Gastrocnemius medialis (tissue), 4 donors: ENCODE results near the gene RPS6KA4.

Experiments used
- POLR2A ChIP-seq, 2 donors: fragments of 450-650 bp; IDR thresholded peaks; one replicate each; pipeline ENCODE4 v1.6.1; 2017; ENCODE audit warnings: antibody characterized with exemption in 2 of 2, mild to moderate bottlenecking in 2 of 2, moderate library complexity in 2 of 2
- TF ChIP-seq, protein P1 (sequence below), 5 experiments: fragments of 450-650 bp in 3 of 5; fragments of 200-600 bp in 2 of 5; sonication (generic) in 2 of 5; IDR thresholded peaks in 4 of 5; conservative IDR thresholded peaks in 1 of 5; 1 replicate in 4 of 5; 2 replicates in 1 of 5; pipeline ENCODE4 v1.5.1; 2016 to 2019; ENCODE audit warnings: antibody characterized with exemption in 5 of 5, mild to moderate bottlenecking in 3 of 5, moderate library complexity in 3 of 5

DNA sequence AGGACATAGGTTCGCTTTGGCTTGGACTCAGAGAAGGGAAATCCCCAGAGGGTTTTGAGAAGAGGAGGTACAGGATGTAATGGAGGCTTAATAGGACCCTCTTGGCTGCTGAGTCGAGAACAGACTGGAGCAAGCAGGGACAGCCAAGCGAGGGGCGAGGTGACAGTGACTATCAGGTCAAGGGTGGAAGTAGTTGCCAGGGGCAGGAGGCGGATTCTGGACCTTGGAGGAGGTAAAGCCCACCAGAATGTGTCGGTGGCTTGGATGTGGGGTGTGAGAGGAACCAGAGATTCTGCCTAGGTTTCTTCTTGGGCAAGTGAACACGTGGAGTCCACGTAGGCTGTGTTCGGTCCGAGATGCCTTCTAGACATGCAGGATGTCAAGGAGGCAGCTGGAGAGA is 46.0 kb upstream of the RPS6KA4 start:
- TF ChIP-seq, protein P1, sequence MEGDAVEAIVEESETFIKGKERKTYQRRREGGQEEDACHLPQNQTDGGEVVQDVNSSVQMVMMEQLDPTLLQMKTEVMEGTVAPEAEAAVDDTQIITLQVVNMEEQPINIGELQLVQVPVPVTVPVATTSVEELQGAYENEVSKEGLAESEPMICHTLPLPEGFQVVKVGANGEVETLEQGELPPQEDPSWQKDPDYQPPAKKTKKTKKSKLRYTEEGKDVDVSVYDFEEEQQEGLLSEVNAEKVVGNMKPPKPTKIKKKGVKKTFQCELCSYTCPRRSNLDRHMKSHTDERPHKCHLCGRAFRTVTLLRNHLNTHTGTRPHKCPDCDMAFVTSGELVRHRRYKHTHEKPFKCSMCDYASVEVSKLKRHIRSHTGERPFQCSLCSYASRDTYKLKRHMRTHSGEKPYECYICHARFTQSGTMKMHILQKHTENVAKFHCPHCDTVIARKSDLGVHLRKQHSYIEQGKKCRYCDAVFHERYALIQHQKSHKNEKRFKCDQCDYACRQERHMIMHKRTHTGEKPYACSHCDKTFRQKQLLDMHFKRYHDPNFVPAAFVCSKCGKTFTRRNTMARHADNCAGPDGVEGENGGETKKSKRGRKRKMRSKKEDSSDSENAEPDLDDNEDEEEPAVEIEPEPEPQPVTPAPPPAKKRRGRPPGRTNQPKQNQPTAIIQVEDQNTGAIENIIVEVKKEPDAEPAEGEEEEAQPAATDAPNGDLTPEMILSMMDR (IDR thresholded peaks at IDR 0.05 in 4 of 5, conservative IDR thresholded peaks at IDR 0.05 in 1 of 5) = no peak
- no peak for TF ChIP-seq POLR2A (IDR thresholded peaks at IDR 0.05)
